Mammary epithelial cell (primary cell): ENCODE results near the gene SLIT1.

Source experiments
- CTCF ChIP-seq, 2 donors: IDR thresholded peaks in 1 of 2; conservative IDR thresholded peaks in 1 of 2; 2 replicates each; pipeline ENCODE4 v1.5.1; 2011 to 2012; ENCODE audit warnings: inconsistent platforms in 2 of 2, low read length in 2 of 2, mild to moderate bottlenecking in 2 of 2, control low read depth in 1 of 2, low read depth in 1 of 2; ENCODE audit not compliant: insufficient read depth in 1 of 2; ENCODE audit errors: extremely low read depth in 1 of 2
- EZH2 ChIP-seq: IDR thresholded peaks from 2 replicates; pipeline ENCODE4 v1.6.1; 2012; ENCODE audit warnings: low read length, inconsistent platforms, borderline replicate concordance

GRCh38 chr10:97179731-97180362 is 5.9 kb downstream of the SLIT1 start:
- TF ChIP-seq CTCF (conservative IDR thresholded peaks at IDR 0.05 in 1 of 2, IDR thresholded peaks at IDR 0.05 in 1 of 2; ENCODE audit: extremely low read depth in 1 of 2, insufficient read depth in 1 of 2, low read depth in 1 of 2, low read length in 2 of 2) (no peak), EZH2 (no peak)
